NAMALWA (cell line): ENCODE measurements around the gene SCCPDH.
"Not testable (repeated sequence)": the region's sequence is repeated elsewhere in the genome, so short reads cannot be mapped to it uniquely, and the experiment has no call there.

ENCODE experiments used
- DNase-seq: peaks from one replicate; pipeline ENCODE4 v3.0.0-alpha.2; 2015; ENCODE audit warnings: low spot score

The SCCPDH gene, protein sequence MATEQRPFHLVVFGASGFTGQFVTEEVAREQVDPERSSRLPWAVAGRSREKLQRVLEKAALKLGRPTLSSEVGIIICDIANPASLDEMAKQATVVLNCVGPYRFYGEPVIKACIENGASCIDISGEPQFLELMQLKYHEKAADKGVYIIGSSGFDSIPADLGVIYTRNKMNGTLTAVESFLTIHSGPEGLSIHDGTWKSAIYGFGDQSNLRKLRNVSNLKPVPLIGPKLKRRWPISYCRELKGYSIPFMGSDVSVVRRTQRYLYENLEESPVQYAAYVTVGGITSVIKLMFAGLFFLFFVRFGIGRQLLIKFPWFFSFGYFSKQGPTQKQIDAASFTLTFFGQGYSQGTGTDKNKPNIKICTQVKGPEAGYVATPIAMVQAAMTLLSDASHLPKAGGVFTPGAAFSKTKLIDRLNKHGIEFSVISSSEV

GRCh38 chr1:246724016-246724730 lies at the start of gene SCCPDH:
TSS of gene SCCPDH (plus strand) at chr1:246724409. CDS start at chr1:246724423, 14 bp downstream.
- DNase-seq = peak; percentile 64

GRCh38 chr1:246677842-246678241 lies 46.4 kb upstream of the SCCPDH start:
- DNase-seq = no peak

DNA sequence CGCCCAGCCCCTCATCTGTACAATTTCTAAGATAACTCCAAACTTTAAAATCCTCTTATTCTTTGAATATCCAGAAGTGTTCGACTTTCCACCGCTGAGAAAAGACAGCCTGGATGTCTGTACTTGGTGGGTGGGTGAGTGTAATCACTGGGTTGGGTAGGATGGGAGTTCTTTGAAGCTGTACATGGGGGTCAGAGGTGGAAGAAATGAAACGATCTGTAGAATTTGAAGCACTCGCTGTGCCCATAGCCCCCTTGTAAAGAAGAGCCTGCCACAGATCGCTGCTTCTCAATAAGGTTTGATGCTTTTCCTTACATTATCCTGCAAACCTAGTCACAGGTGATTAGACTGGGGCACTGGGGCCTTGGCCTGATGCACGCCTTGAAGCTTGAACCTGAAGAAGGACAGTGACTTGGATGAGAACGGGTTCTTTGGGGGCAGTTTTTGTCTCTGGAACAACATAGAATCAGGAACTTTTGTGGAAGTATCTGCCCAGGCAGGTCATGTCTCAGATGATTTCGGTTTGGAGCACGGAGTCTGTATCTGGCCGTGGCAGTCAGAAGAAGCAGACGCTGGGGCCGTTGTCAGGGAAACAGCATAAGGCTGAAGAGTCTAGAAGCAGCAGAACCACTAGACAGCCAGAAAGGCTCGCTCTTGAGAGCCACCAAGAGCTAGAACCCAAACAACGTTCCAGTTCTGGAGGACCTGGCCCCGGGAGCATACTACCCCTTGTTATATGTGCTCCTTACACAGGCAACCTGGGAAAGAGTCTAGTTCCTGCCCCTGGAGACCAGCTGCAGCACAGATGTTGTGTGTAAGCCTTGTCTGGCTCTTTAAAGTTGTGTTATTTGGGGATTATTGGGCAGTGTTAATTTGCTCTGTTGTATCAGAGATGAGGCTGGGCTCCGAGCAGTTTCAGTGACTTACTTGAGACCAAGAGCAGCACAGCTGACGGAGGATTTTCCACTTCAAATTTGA lies 45.1 kb upstream of the SCCPDH start:
- DNase-seq = no peak

DNA sequence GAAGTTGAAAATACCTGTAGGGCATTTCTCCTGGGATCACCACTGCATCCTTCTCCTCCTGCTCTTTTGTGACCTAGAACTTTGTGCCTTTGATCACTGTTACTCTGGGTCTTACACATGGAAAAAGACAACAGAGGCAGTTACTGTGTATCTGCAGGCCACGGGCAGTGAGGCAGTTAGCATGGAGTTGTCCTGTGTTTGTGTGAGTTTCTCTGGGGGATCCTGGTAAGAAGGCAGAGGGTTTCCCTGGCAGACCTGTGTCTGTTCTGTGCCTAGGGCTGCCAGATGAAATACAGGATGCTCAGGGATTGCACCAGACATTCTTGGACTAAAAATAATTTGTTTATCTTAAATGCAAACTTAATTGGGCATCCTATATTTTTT lies 44.4 kb upstream of the SCCPDH start:
- no peak for DNase-seq

DNA sequence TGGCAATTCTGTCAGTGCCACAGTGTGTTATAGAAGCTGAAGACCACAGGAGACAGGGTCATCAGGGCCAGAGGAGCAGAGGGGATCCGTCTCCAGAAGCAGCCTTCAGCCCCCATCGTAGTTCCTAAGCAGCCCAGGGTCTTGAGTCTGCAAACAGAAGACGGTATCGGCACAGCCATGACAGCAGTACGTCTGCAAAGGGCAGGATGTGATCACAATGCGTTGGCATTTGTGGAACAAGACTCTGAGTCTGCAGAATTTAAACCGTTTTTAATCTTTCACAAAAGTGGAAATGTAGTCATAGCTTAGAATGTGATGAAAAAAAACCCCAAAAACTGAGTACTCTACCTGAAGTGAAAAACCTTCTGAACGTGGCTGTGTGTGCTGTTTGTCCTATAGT lies 44.0 kb upstream of the SCCPDH start:
- no peak for DNase-seq

DNA sequence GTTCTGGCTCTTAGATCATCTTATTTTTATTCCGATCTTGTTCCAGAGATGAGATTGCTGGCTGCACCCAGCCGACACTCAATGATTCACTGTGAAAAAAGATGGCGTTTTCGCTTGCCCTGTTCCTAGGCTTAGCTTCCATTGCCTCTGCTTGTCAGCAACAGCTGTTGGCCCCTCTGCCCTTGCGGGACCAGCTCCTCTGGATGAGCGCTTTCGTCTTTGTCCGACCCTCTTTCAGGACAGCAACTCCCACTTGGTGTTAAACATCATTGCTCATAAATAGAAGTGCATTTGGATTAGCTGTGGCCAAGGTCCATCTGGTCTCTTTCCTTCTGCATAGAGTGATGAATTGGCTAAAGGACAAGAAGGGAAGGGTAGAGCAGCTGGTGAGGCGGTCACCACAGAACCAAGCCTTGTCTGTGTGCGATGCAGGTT lies 43.5 kb upstream of the SCCPDH start:
- DNase-seq = no peak

DNA sequence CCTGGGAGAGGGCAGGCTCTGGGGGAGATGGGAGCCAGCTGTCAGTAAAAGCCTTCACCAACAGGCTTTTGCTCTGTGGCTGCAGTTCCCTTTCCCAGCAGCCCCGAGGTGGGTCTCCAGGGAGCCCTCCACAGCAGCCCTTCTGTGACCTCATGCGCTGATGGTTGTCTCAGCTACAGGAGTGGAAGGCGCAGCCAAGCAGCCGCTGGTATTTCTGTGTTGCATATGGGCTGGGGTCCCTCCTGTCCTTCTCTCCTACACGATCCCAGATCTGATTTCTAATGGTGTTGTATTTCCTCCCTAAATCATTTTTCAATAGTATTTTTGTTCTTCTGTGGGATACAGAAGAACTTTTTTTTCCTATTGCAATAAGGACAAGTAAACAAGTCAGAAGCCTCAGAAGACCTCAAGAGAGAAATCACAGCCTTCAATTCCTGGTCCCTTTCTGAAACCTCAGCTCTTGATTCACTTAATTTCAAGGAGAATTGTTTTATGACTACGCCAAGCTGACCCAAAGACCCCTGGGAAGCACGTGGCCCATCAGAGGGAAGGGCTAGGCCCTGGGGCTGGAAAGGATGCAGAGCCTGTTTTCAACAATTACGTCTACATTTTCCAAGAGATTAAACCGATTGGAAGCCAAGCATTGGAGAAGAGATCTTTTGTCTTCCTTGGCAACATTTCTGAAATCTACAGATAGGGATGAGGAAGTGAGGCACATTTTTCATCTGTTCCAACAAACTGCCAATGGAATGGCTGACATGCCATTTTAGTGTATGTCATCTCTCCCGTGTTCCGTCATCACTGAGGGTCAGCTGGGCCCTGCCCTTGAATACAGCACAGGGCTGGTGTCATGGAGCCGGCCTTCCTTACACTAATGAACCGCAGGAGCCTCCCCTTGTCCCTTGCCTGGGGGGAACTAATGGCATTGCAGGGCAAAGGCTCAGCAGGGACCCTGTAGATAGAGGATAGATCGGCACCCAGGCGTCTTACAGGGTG lies 42.0 kb upstream of the SCCPDH start:
- DNase-seq = no peak

- no peak for DNase-seq
Observed at GRCh38 chr1:246683521-246683920, 40.7 kb upstream of the SCCPDH start.

DNA sequence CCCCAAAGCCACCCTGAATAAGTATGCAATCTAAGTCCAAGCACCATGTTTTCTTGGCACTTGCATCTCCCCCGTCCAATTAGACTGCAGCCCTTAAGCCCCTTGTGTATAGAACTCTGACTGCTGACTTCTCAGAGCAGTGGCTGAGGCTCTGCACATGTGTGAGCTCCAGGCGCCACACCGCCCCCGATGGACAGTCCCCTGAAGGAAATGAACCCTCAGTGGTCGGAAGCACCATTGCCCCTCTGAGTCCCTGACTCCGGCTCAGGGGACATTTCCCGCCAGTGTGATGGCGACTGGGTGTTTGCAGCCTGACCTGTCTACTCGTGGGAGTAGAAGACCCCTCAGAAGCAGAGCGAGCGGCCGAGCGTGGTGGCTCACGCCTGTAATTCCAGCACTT lies 37.2 kb upstream of the SCCPDH start:
- DNase-seq = no peak

DNA sequence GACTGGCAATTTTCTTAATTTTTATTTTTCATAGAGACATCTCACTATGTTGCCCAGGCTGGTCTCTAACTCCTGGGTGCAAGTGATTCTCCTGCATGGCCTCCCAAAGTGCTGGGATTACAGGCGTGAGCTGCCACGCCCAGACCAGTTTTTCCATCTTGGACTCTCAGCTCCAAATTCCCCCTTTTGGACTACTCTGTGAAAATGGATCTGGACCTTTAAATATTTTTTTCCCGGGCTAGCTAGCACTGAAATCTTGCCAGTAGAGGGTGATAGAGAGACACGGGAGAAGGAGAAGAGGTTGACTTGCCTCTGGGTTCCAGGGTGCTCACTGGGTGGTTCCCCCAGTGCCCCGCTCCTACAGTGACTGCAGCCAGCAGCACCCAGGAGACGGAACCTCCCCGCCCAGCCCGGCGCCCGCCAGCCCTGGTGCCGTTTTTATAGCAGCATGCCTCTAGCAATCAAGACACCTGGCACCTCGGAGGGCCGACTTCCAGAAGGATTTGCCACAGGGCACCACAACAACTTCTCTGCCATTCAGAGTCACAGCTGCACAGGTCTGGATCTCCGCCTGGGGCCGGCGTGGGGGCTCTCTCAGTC lies 34.7 kb upstream of the SCCPDH start:
- peak; percentile 88 for DNase-seq

GRCh38 chr1:246690100-246690499 lies 34.1 kb upstream of the SCCPDH start:
- no peak for DNase-seq

DNA sequence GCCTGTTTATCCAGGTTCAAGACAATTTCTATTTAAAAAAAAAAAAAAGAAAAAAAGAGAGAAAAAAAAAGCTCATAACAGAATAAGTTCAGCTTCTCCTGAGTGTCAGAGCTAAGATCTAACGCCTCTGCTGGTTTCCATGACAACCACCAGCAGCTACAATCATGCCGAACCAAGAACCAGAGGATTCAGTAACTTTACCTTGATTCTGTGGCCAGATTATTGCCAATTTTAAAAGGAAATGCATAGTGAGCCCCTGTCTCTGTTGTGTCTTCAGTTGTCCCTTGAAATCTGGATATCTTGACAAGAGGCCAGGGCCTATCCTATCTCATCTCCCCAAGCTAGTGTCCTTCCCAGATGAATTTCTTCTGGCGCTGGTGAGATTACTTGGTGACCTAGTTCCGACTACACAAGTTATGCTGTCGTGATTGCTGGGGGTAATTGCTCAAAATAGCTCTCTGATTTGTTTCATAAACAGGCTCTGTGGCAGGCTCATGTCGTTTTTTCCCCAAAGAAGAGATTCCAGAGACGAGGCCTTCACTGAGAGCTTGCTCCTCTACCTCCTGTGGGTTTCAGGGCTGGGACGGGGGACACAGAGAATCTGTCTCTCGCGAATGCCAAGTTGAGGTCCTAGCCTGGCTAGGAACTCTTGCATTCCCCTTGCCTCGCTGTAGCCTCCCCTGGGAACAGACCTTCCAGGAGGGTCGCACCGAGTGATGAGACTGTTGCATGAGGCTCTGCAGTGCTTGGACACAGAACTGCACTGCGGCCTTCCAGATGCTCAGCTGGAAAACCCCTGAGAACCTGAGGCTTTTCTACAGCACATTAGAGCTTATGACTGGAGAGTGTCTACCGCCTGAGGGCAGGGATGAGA lies 32.4 kb upstream of the SCCPDH start:
- DNase-seq = no peak

DNA sequence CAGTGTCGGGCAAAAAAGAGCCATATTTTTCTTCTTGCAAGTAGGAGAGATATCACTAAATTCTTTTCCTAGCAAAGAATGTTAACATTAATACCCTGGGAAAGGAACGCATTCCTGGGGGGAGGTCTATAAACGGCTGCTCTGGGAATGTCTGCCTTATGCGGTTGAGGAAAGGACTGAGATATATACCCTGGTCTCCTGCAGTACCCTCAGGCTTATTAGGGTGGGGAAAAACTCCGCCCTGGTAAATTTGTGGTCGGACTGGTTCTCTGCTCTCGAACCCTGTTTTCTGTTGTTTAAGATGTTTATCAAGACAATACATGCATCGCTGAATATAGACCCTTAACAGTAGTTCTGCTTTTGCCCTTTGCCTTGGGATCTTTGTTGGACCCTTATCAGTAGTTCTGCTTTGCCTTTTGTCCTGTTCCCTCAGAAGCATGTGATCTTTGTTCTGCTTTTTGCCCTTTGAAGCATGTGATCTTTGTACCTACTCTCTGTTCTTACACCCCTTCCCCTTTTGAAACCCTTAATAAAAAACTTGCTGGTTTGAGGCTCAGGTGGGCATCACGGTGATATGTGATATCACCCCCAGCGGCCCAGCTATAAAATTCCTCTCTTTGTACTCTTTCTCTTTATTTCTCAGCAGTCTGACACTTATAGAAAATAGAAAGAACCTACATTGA lies 29.9 kb upstream of the SCCPDH start:
- DNase-seq = not testable (repeated sequence)

DNA sequence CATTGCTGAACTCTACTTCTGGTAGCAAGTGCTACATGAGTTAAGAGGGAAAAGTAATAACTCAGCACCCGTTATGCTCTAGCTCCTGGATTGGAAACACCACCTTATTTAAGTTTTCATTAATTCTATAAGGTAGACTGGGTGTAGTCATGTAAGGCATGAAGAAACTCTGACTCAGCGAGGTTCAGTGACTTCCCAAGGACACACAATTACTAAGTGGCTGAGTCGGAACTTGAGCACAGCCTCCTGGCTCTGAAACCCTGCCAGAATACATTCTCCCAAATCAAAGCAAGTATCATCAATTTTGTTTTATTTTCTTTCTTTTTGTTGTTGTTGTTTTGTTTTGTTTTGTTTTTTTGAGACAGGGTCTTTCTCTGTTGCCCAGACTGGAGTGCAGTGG lies 29.1 kb upstream of the SCCPDH start:
- DNase-seq = no peak

DNA sequence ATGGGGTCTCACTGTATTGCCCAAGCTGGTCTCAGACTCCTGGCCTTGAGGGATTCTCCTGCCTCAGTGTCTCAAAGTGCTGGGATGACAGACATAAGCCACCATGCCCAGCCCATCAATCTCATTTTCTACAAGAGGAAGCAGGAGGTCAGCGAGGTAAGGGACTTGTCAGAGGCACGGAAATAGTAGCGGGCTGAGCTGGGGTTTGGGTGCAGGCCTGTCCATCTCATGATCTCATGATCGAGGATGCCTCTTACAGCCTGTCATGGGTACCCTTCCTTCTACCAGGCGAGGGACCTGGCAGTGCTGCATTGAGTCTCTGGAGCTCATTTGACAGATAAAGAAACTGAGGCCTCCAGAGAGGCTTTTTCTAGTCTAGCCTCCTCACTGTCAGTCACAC lies 28.5 kb upstream of the SCCPDH start:
- no peak for DNase-seq

- DNase-seq = no peak
Observed at GRCh38 chr1:246698466-246699094, 25.6 kb upstream of the SCCPDH start.

- DNase-seq = peak; percentile 94
Observed at GRCh38 chr1:246699095-246699735, 25.0 kb upstream of the SCCPDH start.

DNA sequence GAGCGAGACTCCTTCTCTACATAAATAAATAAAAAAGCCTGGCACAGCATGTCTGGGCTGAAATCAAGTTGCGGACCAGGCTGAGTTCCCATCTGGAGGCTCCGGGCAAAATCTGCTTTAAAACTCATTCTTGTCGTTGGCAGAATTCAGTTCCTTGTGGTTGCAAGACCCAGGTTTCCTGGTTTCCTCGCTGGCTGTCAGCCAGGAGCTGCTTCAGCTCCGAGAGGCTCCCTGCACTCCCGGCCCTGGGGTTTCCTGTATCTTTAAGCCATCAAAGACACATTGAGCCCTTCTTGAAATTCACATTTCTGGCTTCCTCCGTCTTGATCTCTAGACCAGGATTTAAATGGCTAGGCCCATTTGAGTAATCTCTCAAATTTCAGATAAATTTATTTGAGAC lies 20.6 kb upstream of the SCCPDH start:
- DNase-seq = no peak
